Measurements from ENCODE around the gene PITPNM2.

- TF ChIP-seq EZH2 (IDR thresholded peaks at IDR 0.05), result no peak
- TF ChIP-seq POLR2AphosphoS5 (IDR thresholded peaks at IDR 0.05; ENCODE audit: borderline replicate concordance, low read depth, low read length), result no peak
Measured at GRCh38 chr12:123187637-123188036, 36.7 kb upstream of the PITPNM2 start.

Measured in SK-N-MC (cell line).